Muscle of arm (tissue), 12 donors: ENCODE results near the gene PYGO1. TPM values are rescaled to one million over a fixed set of nuclear protein-coding genes. Genes with fewer than 3 reads are reported as not detected.
A peak's percentile ranks its signal among the peaks of the same experiment; 100 is the strongest.
"Not testable (repeated sequence)": the region's sequence is repeated elsewhere in the genome, so short reads cannot be mapped to it uniquely, and the experiment has no call there.

Experiments used
- DNase-seq: peaks from one replicate; pipeline ENCODE4 v3.0.0-alpha.2; 2013
- polyA plus RNA-seq, 12 donors: library from polyadenylated mRNA; unstranded; fragments of 120-200 nt; gene quantifications; one replicate each; pipeline ENCODE4 v1.2.1, GENCODE V29; 2013; ENCODE audit not compliant: insufficient read length in 12 of 12

Gene PYGO1
- polyA plus RNA-seq, 12 donors, result 9.8 to 14.9 (median 11.6) TPM; not detected in 1

- peak; percentile 9 for DNase-seq
Measured at GRCh38 chr15:55513621-55514413, 74.3 kb downstream of the PYGO1 start.

GRCh38 chr15:55513152-55513551 is 75.0 kb downstream of the PYGO1 start:
- no peak for DNase-seq

GRCh38 chr15:55507567-55507966 is 80.6 kb downstream of the PYGO1 start:
- no peak for DNase-seq

GRCh38 chr15:55505407-55505806 is 82.7 kb downstream of the PYGO1 start:
- DNase-seq, result not testable (repeated sequence)

GRCh38 chr15:55499151-55499550 is 89.0 kb downstream of the PYGO1 start:
- DNase-seq, result no peak

- DNase-seq, result peak; percentile 83
Measured at GRCh38 chr15:55498109-55498938, 89.8 kb downstream of the PYGO1 start.

- no peak for DNase-seq
Measured at GRCh38 chr15:55496716-55497115, 91.4 kb downstream of the PYGO1 start.

GRCh38 chr15:55494931-55495330 is 93.2 kb downstream of the PYGO1 start:
- no peak for DNase-seq

- not testable (repeated sequence) for DNase-seq
Measured at GRCh38 chr15:55488952-55489600, 99.1 kb downstream of the PYGO1 start.

Other genes with a start within 250 kb of the PYGO1 start
- 10 to 100 TPM in 11 of 12 donors, not detected in 1; 25.5 to 56.5 (median 34.8) TPM for gene CCPG1, start 180.0 kb downstream of the PYGO1 start, polyA plus RNA-seq
- 1 to 10 TPM in 10 of 12 donors, not detected in 2; 1.3 to 2.4 (median 1.6) TPM for gene PIERCE2, start 179.8 kb downstream of the PYGO1 start, polyA plus RNA-seq
- 1 to 10 TPM in 10 of 12 donors, not detected in 2; 1.2 to 6.7 (median 2.1) TPM for gene DNAAF4, start 80.1 kb downstream of the PYGO1 start, polyA plus RNA-seq
- 1 to 10 TPM in 11 of 12 donors, not detected in 1; 1.4 to 4.4 (median 2.9) TPM for gene PRTG, start 154.8 kb upstream of the PYGO1 start, polyA plus RNA-seq